Measurements from ENCODE around the gene CDK18.
A peak's percentile ranks its signal among the peaks of the same experiment; 100 is the strongest.
"Not testable (repeated sequence)": the region's sequence is repeated elsewhere in the genome, so short reads cannot be mapped to it uniquely, and the experiment has no call there.

The CDK18 gene

DNA sequence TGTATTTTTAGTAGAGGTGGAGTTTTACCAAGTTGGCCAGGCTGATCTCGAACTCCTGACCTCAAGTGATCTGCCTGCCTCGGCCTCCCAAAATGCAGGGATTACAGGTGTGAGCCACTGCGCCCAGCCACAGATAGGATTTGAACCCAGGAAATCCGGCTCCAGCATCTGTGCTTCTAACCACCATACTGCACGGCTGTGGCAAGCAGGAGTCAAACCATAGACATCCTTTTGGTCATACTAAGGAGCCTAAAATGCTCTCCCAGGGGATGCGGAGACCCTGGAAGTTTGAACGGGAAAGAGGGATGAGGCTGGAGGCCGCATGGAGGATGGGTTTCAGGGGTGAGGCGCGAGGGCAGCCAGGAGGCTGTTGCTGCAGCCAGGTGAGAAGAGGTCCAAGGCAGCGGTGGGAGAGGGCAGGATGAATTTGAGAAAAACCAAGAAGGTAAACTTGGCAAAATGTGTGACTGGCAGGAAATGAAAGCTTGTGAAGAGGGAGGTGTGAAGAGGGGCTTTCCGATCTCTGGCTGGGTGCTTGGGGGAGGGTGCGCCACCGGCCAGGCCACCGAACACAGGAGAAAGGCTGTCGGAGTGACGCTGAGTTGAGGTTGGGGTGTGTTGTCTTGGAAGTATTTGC, 24.0 kb upstream of the CDK18 start:
- peak; percentile 26 to 58 for DNase-seq (ENCODE audit: low read depth in 2 of 2, low spot score in 1 of 2)

DNA sequence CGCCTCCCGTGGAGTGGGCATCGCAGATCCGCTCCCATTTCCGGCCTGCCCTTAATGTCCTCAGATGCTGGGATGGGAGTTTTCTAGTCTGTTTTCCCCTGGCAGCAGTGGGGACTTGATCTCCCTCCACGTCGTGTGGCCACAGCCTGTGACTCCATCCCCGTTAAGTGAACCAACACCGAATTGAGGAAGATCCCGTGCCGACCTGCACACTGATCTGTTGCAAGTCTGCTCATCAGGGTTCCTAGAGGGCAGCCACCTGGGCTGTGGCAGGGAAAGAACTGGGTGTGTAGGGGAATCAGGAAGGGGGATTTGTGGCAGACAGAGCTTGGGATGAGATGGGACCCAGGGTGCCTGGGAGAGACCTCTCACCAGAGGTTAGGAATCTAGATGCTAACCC, 23.3 kb upstream of the CDK18 start:
- no peak for DNase-seq (ENCODE audit: low read depth in 2 of 2, low spot score in 1 of 2)

DNA sequence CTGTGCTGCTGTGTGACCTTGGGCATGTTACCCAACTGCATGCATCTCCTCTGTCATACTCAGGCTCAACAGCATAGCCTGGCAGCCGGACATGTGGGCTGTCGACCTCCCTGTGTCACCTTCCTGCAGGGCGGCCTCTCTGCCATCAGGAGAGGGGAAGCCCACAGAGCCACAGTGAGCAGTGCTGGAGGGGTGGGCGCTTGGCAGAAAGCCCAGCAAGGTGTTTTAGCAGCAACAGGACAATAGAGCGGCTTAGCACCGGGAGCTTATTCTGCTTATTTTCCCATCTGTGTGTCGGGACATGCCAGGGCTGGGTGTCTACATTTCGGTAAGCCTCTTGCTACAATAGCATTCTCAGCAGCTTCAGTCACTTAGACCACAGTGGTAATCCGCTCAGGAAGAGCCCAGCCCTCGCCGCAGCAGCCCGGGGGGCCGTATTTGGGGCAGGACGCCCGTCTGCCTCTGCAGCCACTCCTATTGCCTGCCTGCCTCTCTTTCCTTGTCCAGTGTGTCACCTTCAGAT, 22.8 kb upstream of the CDK18 start:
- no peak for DNase-seq (ENCODE audit: low read depth in 2 of 2, low spot score in 1 of 2)

DNA sequence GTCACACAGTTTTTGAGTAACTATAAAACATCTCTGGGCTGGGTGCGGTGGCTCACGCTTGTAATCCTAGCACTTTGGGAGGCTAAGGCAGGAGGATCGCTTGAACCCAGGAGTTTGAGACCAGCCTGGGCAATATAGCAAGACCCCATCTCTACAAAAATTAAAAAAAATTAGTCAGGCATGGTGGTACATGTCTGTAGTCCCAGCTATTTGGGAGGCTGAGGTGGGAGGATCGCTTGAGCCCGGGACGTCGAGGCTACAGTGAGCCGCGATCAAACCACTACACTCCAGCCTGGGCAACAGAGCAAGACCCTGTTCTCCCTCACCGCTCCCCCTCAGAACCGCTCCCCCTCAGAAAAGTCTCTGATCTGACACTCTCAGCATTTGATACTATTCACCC, 21.9 kb upstream of the CDK18 start:
- DNase-seq (ENCODE audit: low read depth in 2 of 2, low spot score in 1 of 2): not testable (repeated sequence)

DNA sequence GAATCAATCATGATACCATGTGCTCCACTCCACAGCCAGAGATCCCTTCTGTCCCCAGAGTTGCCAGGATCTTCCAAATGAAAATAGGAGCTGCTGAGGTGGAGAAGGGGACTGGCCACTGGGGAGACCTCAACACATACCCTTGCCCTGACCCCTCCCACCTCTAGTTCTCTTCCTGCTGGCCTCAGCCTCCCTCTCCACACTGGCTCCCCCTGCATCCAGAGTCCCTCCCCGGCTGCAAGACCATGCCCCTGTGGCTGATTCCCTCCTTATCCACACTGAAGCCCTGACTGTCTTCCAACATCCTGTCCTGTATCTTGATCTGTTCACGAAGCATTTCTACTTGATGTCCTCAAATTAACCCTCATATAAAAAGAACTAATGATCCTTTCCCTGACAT, 21.1 kb upstream of the CDK18 start:
- no peak for DNase-seq (ENCODE audit: low read depth in 2 of 2, low spot score in 1 of 2)

DNA sequence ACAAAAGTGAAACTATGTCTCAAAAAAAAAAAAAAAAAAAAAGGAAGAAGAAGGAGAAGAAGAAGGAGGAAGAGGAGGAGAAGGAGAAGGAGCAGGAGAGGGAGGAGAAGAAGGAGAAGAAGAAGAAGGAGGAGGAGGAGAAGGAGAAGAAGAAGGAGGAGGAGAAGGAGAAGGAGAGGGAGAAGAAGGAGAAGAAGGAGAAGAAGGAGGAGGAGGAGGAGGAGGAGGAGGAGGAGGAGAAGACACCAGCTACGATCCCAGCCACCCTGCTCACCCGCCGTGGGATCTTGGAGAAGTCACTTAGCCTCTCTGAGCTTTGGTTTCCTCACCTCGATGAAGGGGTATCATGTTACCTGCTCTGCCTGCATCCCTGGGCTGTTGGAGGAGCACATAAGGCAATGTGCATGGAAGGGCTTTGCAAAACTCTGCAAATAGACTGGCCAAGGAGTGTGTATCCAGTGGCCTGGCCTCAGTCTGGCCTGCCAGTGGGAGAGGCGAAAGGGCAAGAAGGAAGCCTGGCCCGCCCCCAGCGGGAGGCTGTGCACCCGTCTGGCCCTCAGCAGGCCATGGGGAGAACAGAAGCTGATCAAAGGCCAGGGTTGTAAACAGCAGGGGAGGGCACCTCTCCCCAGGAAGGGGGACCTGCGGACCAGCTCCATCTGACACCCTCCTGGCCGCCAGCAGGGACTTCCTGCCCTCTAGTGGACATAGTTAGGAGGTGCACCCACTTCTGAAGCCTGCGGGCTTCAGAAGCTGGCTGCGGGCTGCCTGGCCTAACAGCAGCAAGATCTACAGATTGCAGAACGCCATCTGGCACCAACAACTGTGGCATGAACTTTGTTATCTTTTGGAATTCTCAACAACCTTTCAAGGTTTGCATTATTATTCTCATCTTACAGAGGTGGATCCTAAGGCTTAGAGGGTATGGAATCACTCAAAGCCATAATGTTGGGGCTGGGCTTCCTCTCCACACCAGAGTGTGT, 19.2 kb upstream of the CDK18 start:
- DNase-seq (ENCODE audit: low read depth in 2 of 2, low spot score in 1 of 2): peak in 1 of 2 donors; percentile 20

DNA sequence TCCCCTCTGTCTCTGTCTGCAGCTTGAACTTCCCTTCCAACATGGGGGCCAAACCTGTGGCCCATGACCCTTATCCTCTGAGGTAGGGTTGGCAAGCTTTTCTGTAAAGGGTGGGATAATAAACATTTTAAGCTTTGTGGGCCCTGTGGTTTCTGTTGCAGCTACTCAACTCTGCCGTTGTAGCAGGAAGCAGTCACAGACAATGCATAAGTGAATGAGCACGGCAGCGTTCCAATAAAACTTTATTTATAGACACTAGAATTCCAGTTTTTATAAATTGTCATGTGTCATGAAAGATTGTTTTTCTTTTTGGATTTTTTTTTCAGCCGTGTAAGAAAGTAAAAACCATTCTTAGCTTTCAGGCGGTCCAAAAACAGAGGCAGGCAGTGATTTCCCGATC, 18.2 kb upstream of the CDK18 start:
- no peak for DNase-seq (ENCODE audit: low read depth in 2 of 2, low spot score in 1 of 2)

DNA sequence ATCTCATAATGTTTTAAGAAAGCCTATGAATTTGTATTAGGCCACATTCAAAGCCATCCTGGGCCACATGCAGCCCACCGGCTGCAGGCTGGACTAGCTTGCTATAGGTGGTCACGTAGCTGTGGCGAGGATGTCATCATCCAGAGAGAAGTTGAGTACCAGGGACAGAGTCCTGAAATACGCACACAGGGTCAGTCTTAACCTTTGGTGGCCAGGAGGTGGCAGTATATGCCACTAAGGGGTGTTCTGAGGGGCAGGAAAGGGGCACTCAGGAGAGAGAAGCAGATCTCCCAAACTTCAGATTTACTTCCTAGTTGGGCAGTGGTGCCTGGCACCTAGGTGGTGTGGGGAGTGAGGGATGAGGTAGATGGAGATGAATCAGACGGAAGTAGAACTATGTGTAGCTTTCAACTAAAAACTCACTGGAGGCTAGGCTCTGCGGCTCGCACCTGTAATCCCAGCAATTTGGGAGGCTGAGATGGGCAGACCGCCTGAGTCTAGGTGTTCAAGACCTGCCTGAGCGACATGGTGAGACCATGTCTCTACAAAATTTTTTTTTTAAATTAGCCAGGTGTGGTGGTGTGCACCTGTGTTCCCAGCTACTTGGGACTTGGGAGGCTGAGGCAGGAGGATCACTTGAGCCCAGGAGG, 16.3 kb upstream of the CDK18 start:
- DNase-seq (ENCODE audit: low read depth in 2 of 2, low spot score in 1 of 2): no peak

DNA sequence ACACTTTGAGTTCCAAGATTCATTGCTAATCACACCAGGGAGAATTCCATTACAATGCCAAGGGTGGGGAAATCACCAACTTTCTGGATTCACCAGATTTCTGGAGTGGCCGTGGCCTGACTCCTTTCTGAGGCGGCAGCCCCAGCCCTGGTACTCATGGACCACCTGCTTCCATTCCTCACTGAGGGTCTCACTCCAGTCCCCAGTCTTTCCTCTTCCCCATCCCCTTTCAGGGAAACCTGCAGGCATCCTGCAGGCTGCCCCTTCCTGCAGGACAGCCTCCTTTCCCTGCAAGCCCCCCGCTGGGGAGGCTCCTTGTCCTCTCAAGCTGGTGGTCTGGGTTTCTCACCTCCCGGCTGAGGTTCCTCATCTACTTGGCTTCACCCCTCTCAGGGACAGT, 12.7 kb upstream of the CDK18 start:
- DNase-seq (ENCODE audit: low read depth in 2 of 2, low spot score in 1 of 2): no peak

DNA sequence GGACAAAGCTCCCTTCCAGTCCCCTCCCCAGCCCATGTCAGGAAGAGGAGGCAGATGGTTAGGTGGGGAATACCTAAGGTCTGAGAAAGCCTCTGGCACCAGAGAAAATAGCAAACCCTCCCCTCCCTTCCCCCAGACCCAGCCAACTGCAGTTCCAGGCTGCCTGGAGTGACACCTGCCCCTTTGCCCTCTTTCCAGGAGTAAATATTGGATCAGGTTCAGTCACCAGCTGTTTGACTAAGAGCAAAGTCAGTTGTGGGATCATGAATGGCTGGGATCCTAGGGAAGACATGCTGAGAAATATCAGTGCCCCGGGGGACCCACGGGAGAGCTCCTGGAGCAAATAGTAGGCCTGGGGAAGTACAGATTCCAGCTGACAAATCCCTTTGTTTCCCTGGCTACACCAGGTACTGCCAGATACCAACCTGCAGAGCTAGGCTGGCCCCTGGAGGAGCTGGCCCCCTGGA, 12.2 kb upstream of the CDK18 start:
- no peak for DNase-seq (ENCODE audit: low read depth in 2 of 2, low spot score in 1 of 2)

DNA sequence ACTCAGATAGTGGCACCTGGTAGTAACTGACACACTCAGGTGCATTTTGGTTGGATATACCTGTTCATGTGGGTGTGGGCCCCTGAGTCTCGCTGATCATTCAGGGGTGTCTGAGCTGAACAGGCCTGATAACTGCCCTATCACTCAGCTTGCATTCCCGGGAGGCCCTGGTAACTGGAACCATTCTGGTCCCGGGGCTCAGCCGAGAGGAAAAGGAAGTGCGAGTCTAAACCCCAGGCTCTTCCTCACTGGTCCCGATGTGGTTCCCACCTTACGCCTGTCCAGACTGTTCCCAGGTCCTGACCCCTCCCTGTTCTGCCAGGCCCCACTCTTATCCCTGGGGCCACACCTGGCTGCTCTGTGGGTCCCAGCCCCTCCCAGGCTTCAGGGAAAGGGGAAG, 11.7 kb upstream of the CDK18 start:
- DNase-seq (ENCODE audit: low read depth in 2 of 2, low spot score in 1 of 2): no peak

DNA sequence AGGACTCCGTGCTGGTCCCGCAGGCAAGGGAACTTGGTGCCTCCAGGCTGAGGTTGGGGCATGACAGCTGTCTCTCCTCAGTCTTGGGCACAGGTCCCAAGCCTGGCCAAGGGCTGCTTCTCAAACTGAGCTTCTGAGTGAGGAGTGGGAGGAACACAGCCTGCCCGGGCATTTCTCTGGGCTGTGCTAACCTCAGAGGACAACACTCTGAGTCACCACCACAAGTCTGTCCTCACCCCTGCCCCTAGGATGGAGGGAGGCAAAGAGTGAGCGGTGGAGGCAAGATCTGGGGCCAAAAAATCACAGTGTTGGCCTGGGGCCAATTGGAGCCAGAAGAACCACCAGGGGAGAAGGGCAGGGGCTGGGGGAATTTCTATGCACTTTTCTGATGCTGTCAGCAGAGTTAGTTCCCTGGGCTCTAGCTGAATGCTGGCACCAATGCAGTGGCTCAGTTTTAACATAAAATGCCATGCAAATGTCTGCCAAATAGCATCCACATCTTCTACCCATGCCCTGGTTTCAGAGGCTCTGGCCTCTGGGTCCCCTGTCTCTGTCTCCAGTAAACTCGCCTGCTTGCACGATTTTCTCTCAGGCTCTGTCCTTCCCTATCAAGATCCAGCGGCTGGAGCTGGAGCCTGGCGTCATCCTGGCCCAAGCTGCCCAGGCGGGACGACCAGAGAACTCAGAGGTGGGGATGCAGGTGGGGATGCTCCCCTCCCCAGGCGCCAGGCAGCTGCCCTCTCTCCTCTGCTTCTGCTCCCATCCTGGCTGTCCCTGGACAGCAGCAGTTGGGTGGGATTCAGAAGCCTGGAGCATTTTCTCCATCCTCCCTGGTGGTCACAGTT, 11.0 kb upstream of the CDK18 start:
- no peak for DNase-seq (ENCODE audit: low read depth in 2 of 2, low spot score in 1 of 2)

DNA sequence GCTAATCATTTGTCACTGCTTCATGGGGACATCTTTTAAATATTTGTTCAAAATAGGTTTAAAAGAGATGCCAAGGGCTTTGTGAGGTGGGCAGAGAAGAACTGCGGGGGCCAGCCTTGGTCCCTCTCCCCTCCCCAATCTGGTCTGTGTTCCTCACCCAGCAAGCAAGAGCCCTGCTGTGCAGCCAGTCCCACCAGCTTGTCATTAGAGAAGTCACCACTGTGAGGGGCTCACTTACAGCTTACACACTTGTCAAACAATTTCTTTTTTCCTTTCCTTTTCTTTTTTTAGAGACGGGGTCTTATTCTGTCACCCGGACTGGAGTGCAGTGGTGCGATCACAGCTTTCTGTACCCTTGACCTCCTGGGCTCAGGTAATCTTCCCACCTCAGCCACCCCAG, 10.4 kb upstream of the CDK18 start:
- DNase-seq (ENCODE audit: low read depth in 2 of 2, low spot score in 1 of 2): no peak

DNA sequence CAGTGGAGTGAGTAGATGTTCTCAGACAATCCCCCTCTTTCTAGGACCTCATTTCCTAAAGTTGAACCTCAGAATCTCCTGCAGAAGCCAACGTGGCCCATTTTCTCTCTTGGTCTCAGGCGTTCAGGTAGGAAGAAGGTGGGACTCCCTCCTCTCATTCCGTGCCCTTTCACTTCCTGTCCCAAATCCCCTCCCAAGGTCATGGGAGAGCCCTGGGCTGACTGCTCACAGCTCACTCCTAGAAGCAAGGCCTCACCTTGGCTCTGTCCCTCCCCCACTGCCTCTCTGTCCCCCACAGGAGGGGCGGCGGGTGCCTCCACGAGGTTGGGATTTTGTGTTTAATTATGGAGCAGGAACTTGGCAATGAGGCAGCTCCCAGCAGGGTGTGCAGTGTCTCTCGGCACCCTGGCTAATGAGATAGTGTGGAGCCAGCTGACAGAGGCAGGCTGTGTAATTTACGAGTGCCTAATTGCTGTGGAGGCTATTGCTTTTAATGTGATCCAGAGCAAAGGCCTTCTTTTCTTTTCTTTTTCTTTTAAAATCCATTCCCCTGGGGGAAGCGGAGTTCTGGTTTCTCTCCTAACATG, 9.1 kb upstream of the CDK18 start:
- DNase-seq (ENCODE audit: low read depth in 2 of 2, low spot score in 1 of 2): no peak

DNA sequence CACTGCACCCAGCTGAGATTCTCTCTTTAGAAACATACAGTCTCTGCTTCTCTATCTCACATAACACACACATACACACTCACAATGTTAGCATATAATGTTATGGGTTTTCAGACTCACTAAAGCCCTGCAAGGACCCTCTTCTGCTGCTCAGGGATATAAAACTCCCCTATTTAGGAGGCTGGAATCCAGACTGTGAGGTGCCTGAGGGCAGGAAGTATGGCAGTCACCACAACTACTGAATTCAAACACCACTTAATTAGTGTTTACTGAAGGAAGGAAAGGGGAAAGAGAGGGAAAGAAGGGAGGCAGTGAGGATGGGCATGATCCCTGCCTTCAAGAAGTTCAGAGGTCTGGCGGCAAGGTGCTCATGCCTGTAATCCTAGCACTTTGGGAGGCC, 7.8 kb upstream of the CDK18 start:
- DNase-seq (ENCODE audit: low read depth in 2 of 2, low spot score in 1 of 2): no peak

DNA sequence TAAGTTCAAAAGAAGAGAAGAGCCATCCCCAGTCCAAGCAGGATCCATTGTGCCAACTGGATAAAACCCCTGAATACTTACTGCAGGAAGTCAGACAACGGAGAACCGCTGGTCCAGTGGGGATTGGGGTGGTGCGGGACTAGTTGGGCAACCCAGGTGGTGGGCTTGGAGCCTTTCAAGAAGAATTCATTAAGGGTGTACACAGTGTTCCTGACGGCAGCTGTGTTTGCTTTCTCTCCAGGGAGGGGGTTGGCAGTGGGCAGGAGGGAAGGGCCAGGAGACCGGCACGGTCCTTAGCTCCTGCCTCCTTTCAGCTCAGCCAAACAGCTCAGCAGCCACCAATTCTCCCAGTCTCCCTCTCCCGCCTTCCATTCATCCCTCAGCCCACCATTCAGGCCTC, 7.1 kb upstream of the CDK18 start:
- DNase-seq (ENCODE audit: low read depth in 2 of 2, low spot score in 1 of 2): no peak

DNA sequence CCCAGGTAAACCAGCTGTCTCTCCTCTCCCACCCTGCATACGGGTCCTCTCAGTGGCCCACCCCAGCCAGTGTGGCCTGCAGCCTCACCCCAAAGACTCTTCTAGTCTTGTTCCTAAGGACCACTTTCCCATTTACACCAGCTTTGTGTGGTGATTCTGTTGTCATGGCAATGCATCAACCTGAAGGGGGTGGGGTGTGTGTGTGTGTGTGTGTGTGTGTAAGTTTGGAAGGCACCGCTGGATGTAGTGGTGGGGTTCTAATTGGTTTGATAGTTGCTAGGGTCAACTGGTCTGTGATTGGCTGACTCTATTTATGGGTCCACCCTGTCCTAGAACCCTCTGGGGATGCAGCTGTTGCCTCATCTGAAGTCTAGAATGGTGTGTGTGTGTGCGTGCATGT, 4.7 kb upstream of the CDK18 start:
- DNase-seq (ENCODE audit: low read depth in 2 of 2, low spot score in 1 of 2): no peak

DNA sequence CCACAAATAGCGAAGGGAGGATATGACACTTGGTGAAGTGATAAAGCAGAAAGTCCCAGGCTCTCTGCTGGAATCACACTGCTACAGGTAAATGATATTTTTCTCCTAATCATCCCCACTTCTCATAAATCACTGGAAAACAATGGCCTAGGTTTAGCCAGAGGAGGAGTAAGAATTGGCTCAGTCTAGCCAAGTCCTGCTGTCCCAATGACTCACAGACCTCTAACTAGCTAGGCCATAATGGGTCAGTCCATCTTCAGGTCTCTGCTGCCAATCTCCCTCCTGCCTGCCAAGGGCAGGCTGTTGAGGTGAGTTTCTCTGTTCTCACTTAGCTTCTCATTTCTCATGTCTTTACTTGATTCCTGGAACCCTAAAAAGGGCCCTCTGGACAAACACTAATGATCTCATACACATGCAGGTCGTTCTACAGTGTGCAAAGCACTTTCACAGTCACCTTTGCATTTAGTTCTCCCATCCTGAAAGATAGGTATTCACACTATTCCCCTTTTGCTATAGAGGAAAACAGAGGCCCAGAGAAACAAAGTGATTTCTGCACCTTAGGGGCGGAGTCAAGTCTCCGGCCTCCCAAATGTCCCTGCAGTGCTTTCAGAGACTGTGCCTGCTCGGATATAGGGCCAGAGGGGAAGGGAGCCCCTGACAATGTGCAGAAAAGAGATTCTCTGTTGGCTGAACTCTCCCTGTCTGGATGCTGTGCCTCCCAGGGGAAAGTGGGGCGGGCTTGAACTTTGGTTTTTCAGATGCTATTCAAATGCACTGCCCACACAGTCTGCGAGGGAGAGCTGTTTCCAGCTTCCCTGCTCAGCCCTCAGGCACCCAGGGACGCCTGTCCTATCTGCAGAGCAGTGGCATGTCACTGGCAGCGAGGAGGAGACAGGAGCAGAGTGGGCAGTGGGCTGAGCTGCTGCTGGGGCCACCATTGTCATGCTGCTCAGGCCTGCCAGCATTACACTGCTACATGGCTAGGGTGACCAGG, 3.9 kb upstream of the CDK18 start:
- no peak for DNase-seq (ENCODE audit: low read depth in 2 of 2, low spot score in 1 of 2)

DNA sequence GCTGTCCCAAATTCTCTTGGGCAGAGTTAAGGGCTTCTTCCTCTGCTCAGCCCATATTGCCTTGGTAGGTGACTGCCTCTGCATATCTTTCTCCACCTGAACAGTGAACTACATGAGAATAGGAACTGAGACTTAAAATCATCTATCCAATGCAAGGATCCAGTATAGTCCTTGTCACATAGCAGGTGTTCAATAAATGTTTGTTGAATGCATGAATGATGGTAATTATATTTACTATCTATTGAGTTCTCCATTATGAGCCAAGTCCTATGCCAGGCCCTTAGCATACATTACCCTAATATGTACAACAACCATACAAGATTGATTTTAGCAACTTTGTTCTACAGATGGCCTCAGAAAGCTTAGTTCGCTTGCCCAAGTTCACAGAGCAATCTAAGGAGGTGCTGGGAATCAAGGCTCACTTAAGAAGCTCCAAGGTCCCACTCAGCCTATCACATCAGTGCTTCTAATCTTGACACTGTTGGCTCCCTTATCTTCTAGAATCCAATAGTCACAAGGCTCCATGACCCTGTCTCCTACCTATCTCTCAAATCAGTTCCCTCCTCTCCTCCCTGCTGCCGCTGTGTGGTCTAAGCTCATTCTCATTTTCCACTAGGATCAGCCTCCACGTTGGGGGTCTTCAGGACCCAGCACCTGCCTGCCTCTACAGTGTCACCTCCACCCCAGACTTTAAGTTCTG, 2.2 kb upstream of the CDK18 start:
- DNase-seq (ENCODE audit: low read depth in 2 of 2, low spot score in 1 of 2): no peak
